Measurements from ENCODE around the gene DNASE1L2. TPM values are rescaled to one million over a fixed set of nuclear protein-coding genes. Genes with fewer than 3 reads are reported as not detected.

DNASE1L2 gene
- total RNA-seq, 4 donors from 2014 or later: 0.38 to 0.61 (median 0.57) TPM; not detected in 1

- DNase-seq: no peak
- no peaks in the 10 kb centered on the region for H3K9me3 ChIP-seq
- H3K27me3 ChIP-seq: no peaks in the 10 kb centered on the region
- H3K4me3 ChIP-seq: peak overlapping the region; percentile 59 to 92 (median 86)
- peaks cover 20 to 40% (median 25%) of the 10 kb centered on the region in 3 donors for H3K4me1 ChIP-seq
- intact Hi-C loops (cut with DNase I): no loop called here
- H3K27ac ChIP-seq: peak overlapping the region; percentile 44 to 89 (median 84)
- peaks cover 2 to 16% (median 5%) of the 10 kb centered on the region in 3 donors for H3K36me3 ChIP-seq
- 4 to 5% methylated on average over 4 to 9 of the region's 98 CpGs for WGBS, 2 donors
- TF ChIP-seq CTCF (IDR thresholded peaks at IDR 0.05) (no peak), POLR2A (IDR thresholded peaks at IDR 0.05) (no peak)
Observed at GRCh38 chr16:2213817-2214718, 22.2 kb upstream of the DNASE1L2 start.

- H3K27ac ChIP-seq: peak within 1 kb of the TSS; percentile 80 to 95 (median 92)
- TF ChIP-seq POLR2A (IDR thresholded peaks at IDR 0.05) (no peak), CTCF (IDR thresholded peaks at IDR 0.05) (no peak)
- intact Hi-C loops (cut with DNase I): no loop called here
- WGBS, 2 donors: no CpG with 5 or more reads among the region's 48 CpGs
- no peaks in the 10 kb centered on the region for H3K27me3 ChIP-seq
- H3K9me3 ChIP-seq: no peaks in the 10 kb centered on the region
- peaks cover 0 to 10% (median 0%) of the 10 kb centered on the region in 3 donors for H3K36me3 ChIP-seq
- DNase-seq: no peak
- peaks cover 20 to 40% (median 25%) of the 10 kb centered on the region in 3 donors for H3K4me1 ChIP-seq
- H3K4me3 ChIP-seq: peak within 1 kb of the TSS; percentile 67 to 92 (median 86)
Observed at GRCh38 chr16:2214719-2214968, 21.6 kb upstream of the DNASE1L2 start, which contains the start of gene PGP. Gene PGP, minus strand, starts transcription at chr16:2214840. Its CDS starts 63 bp downstream, at chr16:2214777.

- Histone ChIP-seq H3K36me3 (no peaks in the 10 kb centered on the region), H3K27me3 (no peaks in the 10 kb centered on the region), H3K4me3 (no peak overlapping the region), H3K27ac (no peak overlapping the region), H3K9me3 (no peaks in the 10 kb centered on the region), H3K4me1 (peaks cover 20 to 40% (median 25%) of the 10 kb centered on the region in 3 donors)
- DNase-seq: no peak
- 90 to 95% methylated on average over 4 of the region's 4 CpGs for WGBS, 2 donors
- no peak for TF ChIP-seq CTCF (IDR thresholded peaks at IDR 0.05)
- no peak for TF ChIP-seq POLR2A (IDR thresholded peaks at IDR 0.05)
- intact Hi-C loops (cut with DNase I): no loop called here
Observed at GRCh38 chr16:2216330-2216729, 19.9 kb upstream of the DNASE1L2 start.

- DNase-seq: peak; percentile 97
- WGBS, 2 donors: 0 to 1% methylated on average over 3 to 37 of the region's 82 CpGs
- H3K36me3 ChIP-seq: peaks cover 0 to 17% (median 2%) of the 10 kb centered on the region in 3 donors
- peaks cover 12 to 45% (median 20%) of the 10 kb centered on the region in 3 donors for H3K4me1 ChIP-seq
- peak within 1 kb of the TSS; percentile 81 to 99 (median 81) for H3K4me3 ChIP-seq
- H3K27me3 ChIP-seq: no peaks in the 10 kb centered on the region
- no peaks in the 10 kb centered on the region for H3K9me3 ChIP-seq
- peak within 1 kb of the TSS; percentile 89 to 95 (median 94) for H3K27ac ChIP-seq
- TF ChIP-seq CTCF (IDR thresholded peaks at IDR 0.05): peak in 4 of 6 experiments; percentile 9 to 60 (median 34)
- TF ChIP-seq POLR2A (IDR thresholded peaks at IDR 0.05): peak in 3 of 4 donors; percentile 82 to 93 (median 93)
- intact Hi-C loops (cut with DNase I): no loop called here
Observed at GRCh38 chr16:2223221-2223941, 12.9 kb upstream of the DNASE1L2 start, which contains the start of gene E4F1. Gene E4F1, plus strand, starts transcription at chr16:2223591. Its CDS starts 23 bp downstream, at chr16:2223614.
